ENCODE measurements around the gene RIN3. TPM values are rescaled to one million over a fixed set of nuclear protein-coding genes. Genes with fewer than 3 reads are reported as not detected.

RIN3 gene
- total and polyA plus RNA-seq, 2 donors (not counting 3 experiments of a cell fraction or from before 2014, with no cell fraction given) = 5.1 to 20.8 TPM

DNA sequence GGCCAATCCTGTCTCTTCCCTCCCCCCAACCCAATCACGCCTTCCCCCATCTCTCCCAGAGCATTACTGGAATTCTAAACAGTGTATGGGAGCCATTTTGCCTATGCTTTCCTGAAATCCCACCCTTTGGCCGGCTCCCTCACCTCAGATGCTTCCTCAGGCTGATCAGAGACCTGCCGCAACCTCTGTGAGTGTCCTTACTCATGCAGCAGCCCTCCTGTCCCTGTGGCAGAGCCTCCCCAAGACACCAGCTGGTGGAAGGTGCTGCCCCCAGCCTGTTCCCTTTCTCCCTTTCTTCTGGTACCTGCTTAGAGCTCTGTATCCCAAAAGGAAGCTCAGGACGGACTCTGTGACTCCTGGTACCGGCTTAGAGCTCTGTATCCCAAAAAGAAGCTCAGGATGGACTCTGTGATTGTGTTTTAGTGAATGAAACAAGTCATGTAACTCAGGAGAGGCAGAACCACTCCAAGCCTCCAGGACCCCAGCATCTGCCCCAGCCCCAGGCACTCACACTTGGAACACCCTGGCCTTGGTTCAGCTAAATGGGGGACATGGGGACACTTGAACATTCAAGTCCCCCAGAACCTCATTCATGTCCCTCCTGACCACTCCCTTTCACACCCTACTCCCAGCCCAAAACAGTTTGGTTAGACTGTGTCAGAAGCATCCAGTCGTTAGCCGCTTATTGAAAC lies 29.3 kb upstream of the RIN3 start:
- dilution Hi-C loops (cut with MboI; ENCODE audit: extremely low pct_ligation_motif_present, low sequenced_read_pairs) (no loop called here), intact Hi-C loops (cut with micrococcal nuclease) (no loop called here)
- H3K9me1 ChIP-seq (replicated peaks; ENCODE audit: control insufficient read depth, extremely low read depth, insufficient read depth, low read length) = no peaks in the 10 kb centered on the region
- no peak overlapping the region for H3K27ac ChIP-seq (ENCODE audit: insufficient read depth, low read depth, low read length)
- H3K4me2 ChIP-seq (ENCODE audit: insufficient read depth, low read length) = no peak overlapping the region
- H3K4me3 ChIP-seq (replicated peaks in 1 of 3; ENCODE audit: insufficient read depth in 1 of 3, low read depth in 1 of 3, low read length in 3 of 3) = no peak overlapping the region
- H3K4me1 ChIP-seq (ENCODE audit: control insufficient read depth, extremely low read depth, insufficient read depth, low read length) = no peaks in the 10 kb centered on the region
- FAIRE-seq = no peak
- H3K9me3 ChIP-seq (replicated peaks; ENCODE audit: control insufficient read depth, insufficient read depth, low read length) = no peaks in the 10 kb centered on the region
- TF ChIP-seq CTCF (IDR thresholded peaks at IDR 0.05; ENCODE audit: extremely low read depth in 1 of 2, insufficient read depth in 1 of 2, low read depth in 1 of 2, low read length in 2 of 2) = no peak
- TF ChIP-seq FOS (IDR thresholded peaks at IDR 0.05; ENCODE audit: borderline replicate concordance, insufficient read depth, low read length) = no peak
- no peak for TF ChIP-seq JUN (IDR thresholded peaks at IDR 0.05; ENCODE audit: borderline replicate concordance, insufficient read depth, insufficient read length, low read depth)
- no peak for TF ChIP-seq EZH2 (IDR thresholded peaks at IDR 0.05; ENCODE audit: borderline replicate concordance, low read depth, low read length, severe bottlenecking)
- no peak for TF ChIP-seq MAX (IDR thresholded peaks at IDR 0.05; ENCODE audit: insufficient read depth, insufficient read length)
- TF ChIP-seq POLR2A (IDR thresholded peaks at IDR 0.05; ENCODE audit: low read depth, low read length) = no peak
- no peak for TF ChIP-seq GATA2 (IDR thresholded peaks at IDR 0.05; ENCODE audit: insufficient read depth, insufficient read length, low read depth, low read length)
- H4K20me1 ChIP-seq (replicated peaks; ENCODE audit: control insufficient read depth, extremely low read depth, insufficient read depth, low read length) = no peaks in the 10 kb centered on the region
- DNase-seq (ENCODE audit: low read depth, low spot score) = no peak
- CTCF ChIA-PET = interaction anchor here (1.4 kb wide), 1 partner anchor 25 kb away, joined by 4 read pairs; no protein-coding TSS in a partner anchor
- H2AFZ ChIP-seq (ENCODE audit: low read depth, low read length) = no peak overlapping the region
- BruUV-seq (replicated peaks) = no TSS peak
- H3K36me3 ChIP-seq (ENCODE audit: control insufficient read depth in 2 of 2, extremely low read depth in 1 of 2, insufficient read depth in 2 of 2, low read length in 2 of 2) = no peaks in the 10 kb centered on the region
- no peaks in the 10 kb centered on the region for H3K79me2 ChIP-seq (ENCODE audit: control insufficient read depth, insufficient read depth, low read length)
- no peak overlapping the region for H3K9ac ChIP-seq (replicated peaks; ENCODE audit: extremely low read depth, insufficient read depth, low read length)
- POLR2A ChIA-PET = no interaction called here
- peaks cover 4% of the 10 kb centered on the region in 2 experiments for H3K27me3 ChIP-seq (ENCODE audit: control insufficient read depth in 2 of 2, insufficient read depth in 2 of 2, low read length in 2 of 2)
